Amniotic epithelial cell (primary cell): ENCODE measurements around the gene TES.
"Not testable (repeated sequence)": the region's sequence is repeated elsewhere in the genome, so short reads cannot be mapped to it uniquely, and the experiment has no call there.

Experiments
- DNase-seq: peaks from one replicate; pipeline ENCODE4 v3.0.0-alpha.2; 2010; ENCODE audit warnings: low read depth

The TES gene

GRCh38 chr7:116210345-116211005 is at the start of gene TES:
TES (plus strand) TSS chr7:116210539; CDS start chr7:116210708, 169 bp downstream.
- DNase-seq: peak; percentile 56

- no peak for DNase-seq
These were observed 48.6 kb upstream of the TES start for GRCh38 chr7:116161728-116162127.

GRCh38 chr7:116162254-116162653 is 48.1 kb upstream of the TES start:
- no peak for DNase-seq

GRCh38 chr7:116162992-116163391 is 47.3 kb upstream of the TES start:
- no peak for DNase-seq

- no peak for DNase-seq
These were observed 45.6 kb upstream of the TES start for GRCh38 chr7:116164552-116165306.

- DNase-seq: no peak
These were observed 44.6 kb upstream of the TES start for GRCh38 chr7:116165717-116166116.

- no peak for DNase-seq
These were observed 44.2 kb upstream of the TES start for GRCh38 chr7:116166156-116166555.

- DNase-seq: no peak
These were observed 43.2 kb upstream of the TES start for GRCh38 chr7:116167177-116167576.

- DNase-seq: peak; percentile 59
These were observed 41.3 kb upstream of the TES start for GRCh38 chr7:116169060-116169459.

GRCh38 chr7:116170180-116170579 is 40.2 kb upstream of the TES start:
- DNase-seq: no peak

- DNase-seq: peak; percentile 49
These were observed 39.2 kb upstream of the TES start for GRCh38 chr7:116171094-116171493.

- DNase-seq: no peak
These were observed 38.0 kb upstream of the TES start for GRCh38 chr7:116172353-116172752.

- DNase-seq: peak; percentile 66
These were observed 37.0 kb upstream of the TES start for GRCh38 chr7:116173051-116174028.

- DNase-seq: not testable (repeated sequence)
These were observed 35.2 kb upstream of the TES start for GRCh38 chr7:116175095-116175494.

GRCh38 chr7:116176226-116176625 is 34.1 kb upstream of the TES start:
- DNase-seq: peak; percentile 72

GRCh38 chr7:116177009-116177408 is 33.3 kb upstream of the TES start:
- DNase-seq: peak; percentile 95

- peak; percentile 63 for DNase-seq
These were observed 30.0 kb upstream of the TES start for GRCh38 chr7:116180302-116180701.

- DNase-seq: no peak
These were observed 28.3 kb upstream of the TES start for GRCh38 chr7:116182023-116182422.

GRCh38 chr7:116185450-116185849 is 24.9 kb upstream of the TES start:
- DNase-seq: no peak

GRCh38 chr7:116185956-116186355 is 24.4 kb upstream of the TES start:
- DNase-seq: peak; percentile 44

- DNase-seq: no peak
These were observed 22.9 kb upstream of the TES start for GRCh38 chr7:116187400-116187799.

GRCh38 chr7:116193329-116194087 is 16.8 kb upstream of the TES start:
- DNase-seq: peak; percentile 59
